COLO668 (cell line): Measurements from ENCODE around the gene KAT6B.
"Not testable (repeated sequence)": the region's sequence is repeated elsewhere in the genome, so short reads cannot be mapped to it uniquely, and the experiment has no call there.

ENCODE experiments used
- DNase-seq: peaks from one replicate; lab custom pipeline; 2025; ENCODE audit not compliant: unreplicated experiment; lab: John Stamatoyannopoulos, UW

Gene KAT6B

DNA sequence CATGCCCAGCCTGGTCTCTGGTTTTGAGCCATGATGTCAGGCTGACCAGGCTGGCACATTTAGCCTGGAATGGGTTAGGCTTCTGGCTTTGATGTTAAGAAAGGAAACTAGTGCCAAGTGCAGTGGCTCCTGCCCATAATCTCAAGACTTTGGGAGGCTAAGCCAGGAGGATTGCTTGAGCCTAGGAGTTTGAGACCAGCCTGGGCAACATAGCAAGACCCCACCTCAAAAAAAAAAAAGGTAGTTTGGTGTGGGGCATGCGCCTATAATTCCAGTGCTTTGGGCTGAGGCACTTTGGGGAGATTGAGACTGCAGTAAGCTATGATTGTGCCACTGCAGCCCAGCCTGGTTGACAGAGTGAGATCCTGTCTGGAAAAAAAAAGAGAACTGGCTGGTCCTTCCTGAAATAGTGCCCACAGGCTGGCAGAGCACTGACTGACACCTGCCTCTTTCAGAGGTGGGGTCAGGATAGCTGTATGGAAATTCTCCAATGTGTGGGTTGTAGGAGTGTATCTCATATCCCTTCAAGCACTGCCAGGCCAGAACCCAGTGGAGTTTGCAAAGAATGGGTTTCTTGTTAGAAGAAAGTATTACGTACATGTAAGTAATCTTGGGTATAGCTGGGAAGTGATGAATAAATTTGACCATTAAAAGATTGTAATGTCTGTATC is 61.3 kb downstream of the KAT6B start:
- no peak for DNase-seq

GRCh38 chr10:74888962-74889661 is 62.7 kb downstream of the KAT6B start:
- DNase-seq = peak; percentile 10

GRCh38 chr10:74889662-74889998 is 63.2 kb downstream of the KAT6B start:
- no peak for DNase-seq

DNA sequence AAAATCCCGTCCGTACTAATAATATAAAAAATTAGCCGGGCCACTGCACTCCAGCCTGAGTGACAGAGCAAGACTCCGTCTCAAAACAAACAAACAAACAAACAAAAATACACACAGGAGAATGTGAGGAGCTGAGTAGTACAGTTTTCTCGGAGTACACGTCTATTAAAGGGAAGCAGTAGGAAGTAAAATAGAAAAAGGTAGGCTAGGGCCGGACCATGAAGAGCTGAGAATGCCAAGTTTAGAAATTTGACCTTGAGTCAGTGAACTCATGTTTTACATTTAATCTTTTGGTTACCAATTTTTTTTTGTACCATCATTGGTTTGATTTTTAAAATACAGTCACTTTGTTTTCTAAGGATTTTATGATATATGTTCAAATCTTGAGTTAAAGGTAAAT is 64.1 kb downstream of the KAT6B start:
- no peak for DNase-seq

DNA sequence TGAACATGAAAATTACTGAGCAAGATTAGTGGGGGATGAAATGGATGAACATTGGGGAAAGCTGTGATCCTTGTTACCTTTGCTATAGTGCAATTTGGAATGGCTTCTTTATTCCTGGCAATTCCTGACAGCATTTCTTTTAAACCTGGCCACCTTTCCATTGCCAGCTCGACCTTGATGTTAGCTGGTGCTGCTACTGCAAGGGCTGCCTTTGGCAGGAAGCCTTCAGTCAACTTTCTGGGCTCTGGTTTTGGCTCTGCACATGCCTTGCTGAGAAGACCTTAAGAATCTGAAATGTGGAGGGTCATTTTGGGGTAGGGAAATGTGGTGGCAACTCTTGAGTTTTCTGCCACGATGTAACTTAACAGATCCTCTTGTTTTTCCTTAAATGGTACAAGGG is 64.7 kb downstream of the KAT6B start:
- no peak for DNase-seq

GRCh38 chr10:74892839-74893238 is 66.4 kb downstream of the KAT6B start:
- DNase-seq = no peak

GRCh38 chr10:74893329-74893728 is 66.9 kb downstream of the KAT6B start:
- not testable (repeated sequence) for DNase-seq

DNA sequence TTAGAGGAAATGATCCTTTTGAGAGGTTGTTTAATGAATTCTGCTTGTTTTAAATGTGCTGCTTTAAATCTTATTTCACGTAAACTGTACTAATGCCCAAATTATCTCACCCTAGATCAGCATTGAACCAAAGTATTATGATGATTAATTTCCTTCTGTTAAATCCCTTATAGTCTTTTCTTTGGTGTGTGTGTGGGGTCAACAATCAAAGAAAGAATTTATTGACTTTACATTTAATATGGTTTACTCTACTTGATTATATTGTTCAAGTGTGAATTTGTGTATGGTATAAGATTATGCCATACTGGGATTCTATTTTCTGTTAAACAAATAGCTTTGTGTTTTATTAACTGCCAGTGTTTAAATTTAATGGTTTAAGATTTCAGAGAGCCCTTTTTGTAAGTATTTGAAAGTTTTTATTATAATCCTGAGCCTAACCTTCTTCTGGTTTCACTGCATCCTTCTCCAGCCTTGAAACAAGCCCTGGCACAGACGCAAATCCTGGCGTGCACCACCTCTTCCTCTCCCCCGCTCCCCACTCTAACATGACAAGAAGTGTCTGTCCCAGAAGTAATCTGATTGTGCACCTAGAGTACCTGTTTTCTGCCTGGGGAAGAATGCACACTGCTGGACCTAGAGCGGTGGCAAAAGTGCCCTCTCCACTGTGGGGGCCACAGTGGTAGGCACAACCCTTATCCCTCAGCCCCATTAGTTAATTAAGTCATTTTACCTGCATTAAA is 70.6 kb downstream of the KAT6B start:
- DNase-seq = no peak

- DNase-seq = no peak
Observed at GRCh38 chr10:74898201-74898976, 72.0 kb downstream of the KAT6B start.

- no peak for DNase-seq
Observed at GRCh38 chr10:74900297-74900696, 73.9 kb downstream of the KAT6B start.

- DNase-seq = no peak
Observed at GRCh38 chr10:74901301-74901700, 74.9 kb downstream of the KAT6B start.

DNA sequence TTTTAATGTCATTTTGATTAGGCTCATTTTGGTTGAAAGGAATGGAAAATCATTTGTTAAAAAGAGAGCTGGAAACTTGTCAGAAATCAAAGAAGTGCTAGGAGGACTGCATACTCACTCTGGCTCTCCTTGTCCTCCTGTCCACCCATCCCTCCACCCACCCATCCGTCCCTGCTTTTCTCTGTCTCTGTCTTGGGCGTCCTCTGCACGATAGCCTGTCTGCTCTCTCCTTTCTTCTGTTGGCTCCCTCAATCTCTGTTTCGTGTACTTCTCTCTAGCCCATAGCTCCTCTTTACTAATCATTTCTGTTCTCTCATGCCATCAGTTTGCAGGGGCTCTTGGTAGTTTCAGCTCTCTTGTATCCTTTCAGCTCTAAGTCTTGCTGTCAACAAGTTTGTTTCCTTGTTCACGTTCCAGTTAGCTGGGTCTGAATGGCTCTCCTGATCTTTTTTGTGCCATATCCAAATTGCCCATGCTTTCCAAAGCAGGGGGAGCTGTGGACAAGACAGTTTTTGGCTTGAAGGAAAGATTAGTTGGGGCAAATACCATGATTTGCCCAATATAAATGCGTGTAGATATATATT is 75.6 kb downstream of the KAT6B start:
- no peak for DNase-seq

DNA sequence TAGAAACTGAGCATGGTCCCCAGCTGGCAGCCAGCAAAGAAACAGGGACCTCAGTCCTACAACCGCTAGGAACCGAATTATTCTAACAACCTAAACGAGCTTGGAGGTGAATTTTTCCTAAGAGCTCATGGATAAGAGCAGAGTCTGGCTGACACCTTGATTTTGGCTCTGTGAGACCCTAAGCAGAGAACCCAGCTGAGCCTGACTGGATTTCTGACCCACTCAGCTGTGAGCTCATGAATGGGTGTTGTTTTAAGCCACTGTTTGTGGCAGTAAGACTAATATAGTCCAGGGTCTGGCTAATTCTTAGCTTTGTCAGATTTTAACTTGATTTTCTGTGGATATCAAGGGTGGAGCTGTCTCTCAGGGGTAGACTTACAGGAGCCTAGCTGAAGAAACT is 77.1 kb downstream of the KAT6B start:
- DNase-seq = no peak

GRCh38 chr10:74906611-74907198 is 80.3 kb downstream of the KAT6B start:
- no peak for DNase-seq

DNA sequence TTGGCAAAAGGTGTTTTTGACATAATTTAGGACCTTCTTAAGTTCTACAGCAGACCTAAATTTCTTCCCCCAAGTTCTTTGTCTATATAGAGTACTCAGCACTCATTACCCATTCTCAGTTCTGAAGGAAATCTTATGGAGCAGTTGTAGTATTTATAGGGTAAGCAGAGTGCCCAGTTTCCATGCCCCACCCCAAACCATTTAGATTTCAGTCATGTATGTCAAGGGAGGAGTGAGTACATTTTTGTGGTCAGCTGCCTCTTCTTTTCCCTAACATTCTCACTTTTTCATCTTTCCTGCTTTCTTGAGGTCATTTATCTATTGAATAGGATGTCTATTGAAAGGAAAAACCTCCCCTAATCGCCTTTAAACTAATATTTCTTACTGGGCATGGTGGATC is 83.3 kb downstream of the KAT6B start:
- DNase-seq = no peak

DNA sequence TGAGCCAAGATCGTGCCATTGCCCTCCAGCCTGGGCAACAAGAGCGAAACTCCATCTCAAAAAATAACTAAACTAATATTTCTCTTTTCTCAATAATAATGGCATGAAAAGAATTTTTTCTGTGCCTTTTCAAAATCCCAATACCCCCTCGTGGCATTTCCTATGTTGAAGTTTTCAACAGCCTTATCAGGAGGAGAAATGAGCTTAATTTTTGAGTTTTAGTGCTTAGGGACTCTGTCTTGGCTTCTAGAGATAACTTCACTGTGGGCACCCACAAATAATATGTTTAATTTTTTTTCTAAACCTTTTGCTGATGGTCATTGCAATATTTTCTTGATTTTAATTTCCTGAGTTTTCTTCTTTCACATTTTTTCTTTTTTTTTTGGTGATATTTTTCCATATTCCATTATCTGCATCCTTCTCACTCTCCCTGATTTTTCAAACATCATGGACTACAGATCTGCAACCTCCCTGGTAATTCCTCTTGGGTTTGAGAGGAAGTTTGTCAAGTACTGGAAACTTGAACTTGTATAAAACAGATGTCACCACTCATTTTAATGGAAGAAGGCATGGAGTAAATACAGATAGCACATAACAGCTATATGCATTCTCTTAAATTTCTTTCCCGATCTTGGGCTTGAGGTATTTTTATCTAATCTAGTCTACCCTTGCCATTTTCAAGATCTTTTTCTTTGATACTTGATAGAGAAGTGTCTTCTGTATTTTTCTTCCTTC is 84.0 kb downstream of the KAT6B start:
- DNase-seq = no peak

GRCh38 chr10:74910976-74911350 is 84.6 kb downstream of the KAT6B start:
- no peak for DNase-seq

GRCh38 chr10:74912182-74912581 is 85.8 kb downstream of the KAT6B start:
- no peak for DNase-seq

DNA sequence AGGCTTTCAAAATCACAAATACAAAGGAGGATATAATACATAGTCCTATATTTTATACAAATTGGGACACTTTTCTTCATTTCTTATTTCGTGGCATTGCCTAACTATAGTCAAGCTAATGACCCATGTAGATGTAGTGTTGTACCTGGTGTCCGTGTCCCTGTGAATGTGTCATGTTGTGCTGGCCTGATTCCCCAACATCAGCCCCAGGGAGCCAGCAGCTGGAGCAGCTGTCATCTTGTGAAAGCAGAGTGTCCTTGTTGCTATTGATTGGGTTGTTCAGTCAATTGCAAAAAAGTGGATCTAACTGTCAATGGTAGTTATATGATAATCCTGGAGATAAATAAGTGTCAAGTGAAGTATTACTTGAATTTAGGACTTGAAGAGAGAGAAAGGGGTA is 86.3 kb downstream of the KAT6B start:
- DNase-seq = no peak

DNA sequence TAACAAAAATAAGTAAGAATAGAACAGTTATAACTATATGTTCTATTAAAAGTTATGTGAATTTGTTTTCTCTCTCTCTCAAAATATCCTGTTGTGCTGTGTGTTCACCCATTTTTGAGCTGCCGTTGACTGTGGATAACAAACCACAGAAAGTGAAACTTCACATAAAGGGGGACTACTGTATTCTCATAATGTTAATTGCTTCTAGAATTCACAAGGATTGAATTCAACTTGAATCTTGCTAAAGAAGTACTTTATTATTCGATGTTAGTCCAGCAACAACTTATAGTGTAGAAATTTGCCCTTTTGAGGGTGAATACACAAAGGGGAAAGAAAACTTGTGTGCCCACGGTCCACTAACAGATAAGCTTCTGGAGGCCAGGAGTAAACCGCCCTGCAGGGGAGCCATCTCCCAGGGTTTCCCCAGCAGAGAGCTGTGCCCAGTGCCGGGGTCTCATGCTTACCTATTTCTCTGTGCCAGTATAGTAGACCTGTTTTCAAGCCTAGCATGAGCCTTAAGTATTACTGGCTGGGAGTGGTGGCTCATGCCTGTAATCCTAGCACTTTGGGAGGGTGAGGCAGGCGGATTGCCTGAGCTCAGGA is 87.1 kb downstream of the KAT6B start:
- no peak for DNase-seq
